ENCODE measurements around the gene USH1G. TPM values are rescaled to one million over a fixed set of nuclear protein-coding genes. Genes with fewer than 3 reads are reported as not detected.
"Not testable (repeated sequence)": the region's sequence is repeated elsewhere in the genome, so short reads cannot be mapped to it uniquely, and the experiment has no call there.

Gene USH1G
- total and polyA plus RNA-seq, 4 donors, result 0.13 TPM; not detected in 3

- no peaks in the 10 kb centered on the region for H3K9me3 ChIP-seq (ENCODE audit: control insufficient read depth, low read length)
- DNase-seq, result no peak
- H3K27ac ChIP-seq (ENCODE audit: low read depth in 1 of 2, low read length in 2 of 2), result no peak overlapping the region
- no peak for ATAC-seq (ENCODE audit: low FRiP score)
- no peaks in the 10 kb centered on the region for H3K36me3 ChIP-seq (ENCODE audit: control insufficient read depth in 1 of 2, insufficient read depth in 2 of 2, low read length in 1 of 2)
- 79 to 88% methylated on average over 3 of the region's 3 CpGs for WGBS, 2 donors
- no peak overlapping the region for H3K4me3 ChIP-seq (ENCODE audit: low read length in 2 of 2)
- H3K27me3 ChIP-seq (ENCODE audit: control insufficient read depth in 1 of 2, insufficient read depth in 2 of 2, low read length in 1 of 2), result no peaks in the 10 kb centered on the region
- intact Hi-C loops (cut with DNase I), result no loop called here
- H3K4me1 ChIP-seq (ENCODE audit: control insufficient read depth in 1 of 2, insufficient read depth in 2 of 2, low read length in 2 of 2), result peaks cover 0 to 2% of the 10 kb centered on the region in 2 donors
These were observed 52.5 kb downstream of the USH1G start for GRCh38 chr17:74870512-74870911.

- 91 to 94% methylated on average over 9 of the region's 9 CpGs for whole genome bisulfite sequencing, 2 donors
- H3K36me3 ChIP-seq (ENCODE audit: control insufficient read depth in 1 of 2, insufficient read depth in 2 of 2, low read length in 1 of 2); intact Hi-C loops (cut with DNase I): not testable (repeated sequence)
These were observed 53.0 kb downstream of the USH1G start for GRCh38 chr17:74870028-74870427.

GRCh38 chr17:74868908-74869255 lies 54.2 kb downstream of the USH1G start:
- H3K36me3 ChIP-seq (ENCODE audit: control insufficient read depth in 1 of 2, insufficient read depth in 2 of 2, low read length in 1 of 2), result no peaks in the 10 kb centered on the region
- WGBS, 2 donors, result 89 to 94% methylated on average over 6 of the region's 6 CpGs
- no peak overlapping the region for H3K27ac ChIP-seq (ENCODE audit: low read depth in 1 of 2, low read length in 2 of 2)
- H3K9me3 ChIP-seq (ENCODE audit: control insufficient read depth, low read length), result no peaks in the 10 kb centered on the region
- ATAC-seq (ENCODE audit: low FRiP score) (no peak), DNase-seq (no peak)
- H3K4me3 ChIP-seq (ENCODE audit: low read length in 2 of 2), result no peak overlapping the region
- intact Hi-C loops (cut with DNase I), result loop anchor here in 1 of 2 donors (5.0 kb wide), 1 partner anchor 92 kb away; the partner anchor contains the start of gene NAT9
- H3K27me3 ChIP-seq (ENCODE audit: control insufficient read depth in 1 of 2, insufficient read depth in 2 of 2, low read length in 1 of 2), result no peaks in the 10 kb centered on the region
- peaks cover 0 to 2% of the 10 kb centered on the region in 2 donors for H3K4me1 ChIP-seq (ENCODE audit: control insufficient read depth in 1 of 2, insufficient read depth in 2 of 2, low read length in 2 of 2)

More at GRCh38 chr17:74870028-74870427, 53.0 kb downstream of the USH1G start:
- H3K27me3 ChIP-seq (ENCODE audit: control insufficient read depth in 1 of 2, insufficient read depth in 2 of 2, low read length in 1 of 2); H3K27ac ChIP-seq (ENCODE audit: low read depth in 1 of 2, low read length in 2 of 2); ATAC-seq (ENCODE audit: low FRiP score); H3K9me3 ChIP-seq (ENCODE audit: control insufficient read depth, low read length); H3K4me1 ChIP-seq (ENCODE audit: control insufficient read depth in 1 of 2, insufficient read depth in 2 of 2, low read length in 2 of 2); H3K4me3 ChIP-seq (ENCODE audit: low read length in 2 of 2); DNase-seq: not testable (repeated sequence)

GRCh38 chr17:74868251-74868907 lies 54.7 kb downstream of the USH1G start:
- 87% methylated on average over 12 of the region's 12 CpGs for WGBS, 2 donors
- ATAC-seq (ENCODE audit: low FRiP score), result no peak
- H3K4me1 ChIP-seq (ENCODE audit: control insufficient read depth in 1 of 2, insufficient read depth in 2 of 2, low read length in 2 of 2), result peaks cover 0 to 2% of the 10 kb centered on the region in 2 donors
- H3K27ac ChIP-seq (ENCODE audit: low read depth in 1 of 2, low read length in 2 of 2), result no peak overlapping the region
- DNase-seq, result no peak
- no peaks in the 10 kb centered on the region for H3K27me3 ChIP-seq (ENCODE audit: control insufficient read depth in 1 of 2, insufficient read depth in 2 of 2, low read length in 1 of 2)
- no peak overlapping the region for H3K4me3 ChIP-seq (ENCODE audit: low read length in 2 of 2)
- no peaks in the 10 kb centered on the region for H3K36me3 ChIP-seq (ENCODE audit: control insufficient read depth in 1 of 2, insufficient read depth in 2 of 2, low read length in 1 of 2)
- no peaks in the 10 kb centered on the region for H3K9me3 ChIP-seq (ENCODE audit: control insufficient read depth, low read length)
- intact Hi-C loops (cut with DNase I), result loop anchor here in 1 of 2 donors (5.0 kb wide), 1 partner anchor 91 kb away; the partner anchor contains the start of gene NAT9

GRCh38 chr17:74866198-74866835 lies 56.7 kb downstream of the USH1G start:
- WGBS, 2 donors, result 76 to 78% methylated on average over 19 of the region's 19 CpGs
- H3K9me3 ChIP-seq (ENCODE audit: control insufficient read depth, low read length), result no peaks in the 10 kb centered on the region
- H3K36me3 ChIP-seq (ENCODE audit: control insufficient read depth in 1 of 2, insufficient read depth in 2 of 2, low read length in 1 of 2), result no peaks in the 10 kb centered on the region
- intact Hi-C loops (cut with DNase I), result loop anchor here in 1 of 2 donors (5.0 kb wide), 1 partner anchor 89 kb away; the partner anchor contains the start of gene NAT9
- H3K4me3 ChIP-seq (ENCODE audit: low read length in 2 of 2), result no peak overlapping the region
- no peak for DNase-seq
- no peak for ATAC-seq (ENCODE audit: low FRiP score)
- no peak overlapping the region for H3K27ac ChIP-seq (ENCODE audit: low read depth in 1 of 2, low read length in 2 of 2)
- no peaks in the 10 kb centered on the region for H3K27me3 ChIP-seq (ENCODE audit: control insufficient read depth in 1 of 2, insufficient read depth in 2 of 2, low read length in 1 of 2)
- no peaks in the 10 kb centered on the region for H3K4me1 ChIP-seq (ENCODE audit: control insufficient read depth in 1 of 2, insufficient read depth in 2 of 2, low read length in 2 of 2)

Other genes starting within 250 kb of the USH1G start
- gene CD300LF, start 210.3 kb downstream of the USH1G start, total RNA-seq, result 1 to 10 TPM; 1.6 to 2.2 TPM
- 1 to 10 TPM in 1 of 2 donors, under 1 TPM in 1; 0.61 to 1.5 TPM for gene CD300LF, start 210.3 kb downstream of the USH1G start, polyA plus RNA-seq
- gene RAB37, start 186.0 kb downstream of the USH1G start, total RNA-seq, result 1 to 10 TPM; 1.4 to 3.4 TPM
- 1 to 10 TPM; 1.5 to 2.4 TPM for gene RAB37, start 186.0 kb downstream of the USH1G start, polyA plus RNA-seq
- 10 to 100 TPM; 17.6 to 21.1 TPM for gene NHERF1, start 174.6 kb downstream of the USH1G start, total RNA-seq
- gene NHERF1, start 174.6 kb downstream of the USH1G start, polyA plus RNA-seq, result 10 to 100 TPM; 10.6 to 84.4 TPM
- gene NAT9, start 146.9 kb downstream of the USH1G start, total RNA-seq, result 10 to 100 TPM; 44.5 to 46.3 TPM
- 10 to 100 TPM; 12.1 to 59.9 TPM for gene NAT9, start 146.9 kb downstream of the USH1G start, polyA plus RNA-seq
- 1 to 10 TPM in 1 of 2 donors, under 1 TPM in 1; 0.19 to 1.6 TPM for gene GRIN2C, start 63.4 kb downstream of the USH1G start, total RNA-seq
- gene GRIN2C, start 63.4 kb downstream of the USH1G start, polyA plus RNA-seq, result under 1 TPM in 1 of 2 donors, not detected in 1; 0.03 TPM
- gene FDXR, start 50.3 kb downstream of the USH1G start, total RNA-seq, result 1 to 10 TPM; 4.0 to 6.6 TPM
- 10 to 100 TPM in 1 of 2 donors, 1 to 10 TPM in 1; 8.1 to 18.1 TPM for gene FDXR, start 50.3 kb downstream of the USH1G start, polyA plus RNA-seq
- gene FADS6, start 29.6 kb downstream of the USH1G start, total RNA-seq, result not detected
- gene FADS6, start 29.6 kb downstream of the USH1G start, polyA plus RNA-seq, result 1 to 10 TPM in 1 of 2 donors, not detected in 1; 4.1 TPM
- gene OTOP2, start 1.0 kb upstream of the USH1G start, total RNA-seq, result not detected
- under 1 TPM in 1 of 2 donors, not detected in 1; 0.25 TPM for gene OTOP2, start 1.0 kb upstream of the USH1G start, polyA plus RNA-seq
- not detected for gene OTOP3, start 12.6 kb upstream of the USH1G start, total RNA-seq
- gene OTOP3, start 12.6 kb upstream of the USH1G start, polyA plus RNA-seq, result 1 to 10 TPM in 1 of 2 donors, not detected in 1; 1.8 TPM
- gene HID1, start 49.5 kb upstream of the USH1G start, total RNA-seq, result 10 to 100 TPM; 10.7 to 32.6 TPM
- gene HID1, start 49.5 kb upstream of the USH1G start, polyA plus RNA-seq, result 1 to 10 TPM; 6.1 to 7.8 TPM
- 10 to 100 TPM; 20.2 to 23.6 TPM for gene CDR2L, start 64.4 kb upstream of the USH1G start, total RNA-seq
- gene CDR2L, start 64.4 kb upstream of the USH1G start, polyA plus RNA-seq, result 1 to 10 TPM; 5.8 to 7.4 TPM
- gene MRPL58, start 89.4 kb upstream of the USH1G start, total RNA-seq, result 10 to 100 TPM; 16.6 to 17.4 TPM
- 10 to 100 TPM; 25.2 to 31.2 TPM for gene MRPL58, start 89.4 kb upstream of the USH1G start, polyA plus RNA-seq
- gene ATP5PD, start 123.7 kb upstream of the USH1G start, total RNA-seq, result 100 to 1,000 TPM; 136 to 149 TPM
- gene ATP5PD, start 123.7 kb upstream of the USH1G start, polyA plus RNA-seq, result 100 to 1,000 TPM; 349 to 520 TPM
- 10 to 100 TPM; 21.4 to 26.4 TPM for gene KCTD2, start 124.0 kb upstream of the USH1G start, total RNA-seq
- gene KCTD2, start 124.0 kb upstream of the USH1G start, polyA plus RNA-seq, result 10 to 100 TPM; 13.9 to 14.9 TPM
- 10 to 100 TPM in 1 of 2 donors, 1 to 10 TPM in 1; 5.6 to 11.4 TPM for gene SLC16A5, start 164.7 kb upstream of the USH1G start, total RNA-seq
- 1 to 10 TPM; 7.8 to 7.9 TPM for gene SLC16A5, start 164.7 kb upstream of the USH1G start, polyA plus RNA-seq
- gene ARMC7, start 186.7 kb upstream of the USH1G start, total RNA-seq, result 10 to 100 TPM in 1 of 2 donors, 1 to 10 TPM in 1; 8.7 to 19.4 TPM
- 1 to 10 TPM; 4.9 to 8.6 TPM for gene ARMC7, start 186.7 kb upstream of the USH1G start, polyA plus RNA-seq
- gene NT5C, start 208.5 kb upstream of the USH1G start, total RNA-seq, result 10 to 100 TPM; 24.7 to 29.6 TPM
- 10 to 100 TPM; 28.7 to 93.0 TPM for gene NT5C, start 208.5 kb upstream of the USH1G start, polyA plus RNA-seq
- 10 to 100 TPM; 16.0 to 18.3 TPM for gene JPT1, start 231.3 kb upstream of the USH1G start, total RNA-seq
- 100 to 1,000 TPM in 1 of 2 donors, 10 to 100 TPM in 1; 10.8 to 144 TPM for gene JPT1, start 231.3 kb upstream of the USH1G start, polyA plus RNA-seq

Data from aorta (tissue), 5 donors.